ENCODE data around the gene HPCAL4. TPM values are rescaled to one million over a fixed set of nuclear protein-coding genes. Genes with fewer than 3 reads are reported as not detected.

HPCAL4 gene
- total RNA-seq, 1 experiment from 2014 or later: 0.15 TPM

DNA sequence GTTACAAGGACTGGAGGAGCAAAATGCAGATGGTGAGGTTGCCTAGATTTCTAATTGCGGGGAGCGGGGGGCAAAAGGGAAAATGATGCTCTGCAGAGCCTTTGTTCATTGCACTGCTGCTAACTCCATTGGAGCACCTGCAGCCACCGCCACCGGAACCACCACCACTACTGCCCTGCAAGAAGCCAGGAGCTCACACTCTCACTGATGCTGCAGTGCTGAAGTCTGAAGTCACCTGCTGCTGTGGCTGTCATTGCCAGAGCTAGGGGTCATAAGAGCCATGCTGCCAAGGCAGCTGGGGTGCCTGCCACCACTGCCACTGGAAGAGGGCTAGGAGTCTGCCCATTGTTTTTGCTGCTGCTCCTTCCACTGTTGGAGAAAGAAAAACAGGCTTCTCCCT, 7.3 kb upstream of the HPCAL4 start:
- Histone ChIP-seq H3K79me2 (ENCODE audit: low read length) (no peaks in the 10 kb centered on the region), H3K4me2 (ENCODE audit: low read depth, low read length, poor library complexity, severe bottlenecking) (no peak overlapping the region), H3K4me1 (ENCODE audit: low read length) (no peaks in the 10 kb centered on the region), H2AFZ (ENCODE audit: low read length) (no peak overlapping the region), H3K9ac (ENCODE audit: low read length) (no peak overlapping the region), H4K20me1 (ENCODE audit: insufficient read depth, low read depth, low read length) (no peaks in the 10 kb centered on the region), H3K27ac (ENCODE audit: low read length) (no peak overlapping the region), H3K9me3 (ENCODE audit: low read length) (no peaks in the 10 kb centered on the region), H3K4me3 (ENCODE audit: low read length) (no peak overlapping the region), H3K9me2 (replicated peaks; ENCODE audit: insufficient read depth, low read length) (no peaks in the 10 kb centered on the region), H3K27me3 (ENCODE audit: low read length) (no peaks in the 10 kb centered on the region), H3K36me3 (ENCODE audit: insufficient read depth, low read length) (no peaks in the 10 kb centered on the region)
- DNase-seq: no peak

DNA sequence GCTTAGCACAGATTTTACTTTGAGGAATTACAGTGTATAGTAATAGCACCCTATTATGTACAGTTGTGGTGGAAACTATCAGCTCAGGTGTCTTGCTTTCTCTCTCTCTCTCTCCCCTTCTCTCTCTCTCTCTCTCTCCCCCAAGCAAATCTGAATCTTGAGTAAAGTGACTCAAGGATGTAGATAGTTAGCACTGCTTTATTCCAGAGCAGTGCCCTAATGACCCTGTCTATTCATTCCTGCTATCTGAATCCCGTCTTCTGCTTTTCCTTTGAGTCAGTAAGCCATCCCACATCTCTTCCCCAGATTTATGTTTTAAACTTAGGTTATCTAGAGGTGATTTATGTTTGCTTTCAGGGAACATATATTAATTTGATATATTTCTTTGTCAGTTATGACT, 5.2 kb upstream of the HPCAL4 start:
- Histone ChIP-seq H3K4me3 (ENCODE audit: low read length) (no peak overlapping the region), H3K36me3 (ENCODE audit: insufficient read depth, low read length) (no peaks in the 10 kb centered on the region), H3K9me3 (ENCODE audit: low read length) (no peaks in the 10 kb centered on the region), H3K4me2 (ENCODE audit: low read depth, low read length, poor library complexity, severe bottlenecking) (no peak overlapping the region), H3K9ac (ENCODE audit: low read length) (no peak overlapping the region), H2AFZ (ENCODE audit: low read length) (no peak overlapping the region), H3K4me1 (ENCODE audit: low read length) (peaks cover 2% of the 10 kb centered on the region; the same call in 1 of the 2 replicates), H3K9me2 (replicated peaks; ENCODE audit: insufficient read depth, low read length) (no peaks in the 10 kb centered on the region), H4K20me1 (ENCODE audit: insufficient read depth, low read depth, low read length) (no peaks in the 10 kb centered on the region), H3K27me3 (ENCODE audit: low read length) (no peaks in the 10 kb centered on the region), H3K79me2 (ENCODE audit: low read length) (no peaks in the 10 kb centered on the region), H3K27ac (ENCODE audit: low read length) (no peak overlapping the region)
- no peak for DNase-seq

DNA sequence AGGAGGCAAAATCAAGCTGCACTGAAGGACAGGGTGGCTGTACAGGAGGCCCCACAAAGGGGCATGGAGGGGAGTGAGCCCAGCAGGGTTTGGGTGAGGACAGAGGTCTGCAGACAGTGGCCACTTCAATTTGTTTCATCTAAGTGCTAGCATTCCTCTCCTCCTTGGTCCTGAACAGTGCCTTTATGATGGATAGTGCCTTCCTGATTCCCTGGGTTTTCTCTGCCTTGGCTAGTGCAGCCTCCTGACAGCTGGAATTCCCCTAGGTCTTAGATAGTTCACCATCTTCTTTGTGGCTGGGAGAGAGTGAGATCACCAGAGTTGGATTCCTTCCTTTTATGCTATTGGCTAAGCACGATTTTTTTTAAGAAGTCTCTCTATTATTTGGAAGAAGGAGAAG, 3.8 kb upstream of the HPCAL4 start:
- 0 out of 2 replicates have a peak, but pooled peaks cover 4% of the 10 kb centered on the region for H4K20me1 ChIP-seq (ENCODE audit: insufficient read depth, low read depth, low read length)
- H3K79me2 ChIP-seq (ENCODE audit: low read length): no peaks in the 10 kb centered on the region
- H3K9me2 ChIP-seq (replicated peaks; ENCODE audit: insufficient read depth, low read length): no peaks in the 10 kb centered on the region
- no peaks in the 10 kb centered on the region for H3K36me3 ChIP-seq (ENCODE audit: insufficient read depth, low read length)
- H3K27ac ChIP-seq (ENCODE audit: low read length): no peak overlapping the region
- H3K27me3 ChIP-seq (ENCODE audit: low read length): no peaks in the 10 kb centered on the region
- no peak overlapping the region for H3K9ac ChIP-seq (ENCODE audit: low read length)
- no peak overlapping the region for H3K4me3 ChIP-seq (ENCODE audit: low read length)
- H3K4me1 ChIP-seq (ENCODE audit: low read length): peaks cover 4% of the 10 kb centered on the region; the same call in 1 of the 2 replicates
- no peak for DNase-seq
- no peaks in the 10 kb centered on the region for H3K9me3 ChIP-seq (ENCODE audit: low read length)
- H3K4me2 ChIP-seq (ENCODE audit: low read depth, low read length, poor library complexity, severe bottlenecking): no peak overlapping the region
- H2AFZ ChIP-seq (ENCODE audit: low read length): no peak overlapping the region

DNA sequence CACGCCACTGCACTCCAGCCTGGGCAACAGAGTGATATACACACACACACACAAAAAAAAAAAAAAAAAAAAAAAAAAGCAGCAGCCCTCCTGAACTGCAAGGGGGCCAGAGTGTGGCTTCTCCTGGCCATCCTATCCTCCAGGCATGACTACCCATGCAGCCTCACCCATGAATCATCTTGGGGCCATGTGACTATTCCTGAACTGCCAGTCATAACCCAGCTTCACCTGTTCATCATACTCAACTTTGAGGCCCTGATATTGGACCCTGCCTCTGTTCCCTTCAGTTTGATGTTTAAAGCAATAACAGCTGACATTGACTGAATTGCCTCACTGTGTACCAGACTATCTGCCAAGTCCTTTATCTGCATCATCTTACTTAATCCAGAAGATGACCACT, 2.8 kb upstream of the HPCAL4 start:
- DNase-seq: no peak
- no peaks in the 10 kb centered on the region for H3K9me2 ChIP-seq (replicated peaks; ENCODE audit: insufficient read depth, low read length)
- no peaks in the 10 kb centered on the region for H3K79me2 ChIP-seq (ENCODE audit: low read length)

DNA sequence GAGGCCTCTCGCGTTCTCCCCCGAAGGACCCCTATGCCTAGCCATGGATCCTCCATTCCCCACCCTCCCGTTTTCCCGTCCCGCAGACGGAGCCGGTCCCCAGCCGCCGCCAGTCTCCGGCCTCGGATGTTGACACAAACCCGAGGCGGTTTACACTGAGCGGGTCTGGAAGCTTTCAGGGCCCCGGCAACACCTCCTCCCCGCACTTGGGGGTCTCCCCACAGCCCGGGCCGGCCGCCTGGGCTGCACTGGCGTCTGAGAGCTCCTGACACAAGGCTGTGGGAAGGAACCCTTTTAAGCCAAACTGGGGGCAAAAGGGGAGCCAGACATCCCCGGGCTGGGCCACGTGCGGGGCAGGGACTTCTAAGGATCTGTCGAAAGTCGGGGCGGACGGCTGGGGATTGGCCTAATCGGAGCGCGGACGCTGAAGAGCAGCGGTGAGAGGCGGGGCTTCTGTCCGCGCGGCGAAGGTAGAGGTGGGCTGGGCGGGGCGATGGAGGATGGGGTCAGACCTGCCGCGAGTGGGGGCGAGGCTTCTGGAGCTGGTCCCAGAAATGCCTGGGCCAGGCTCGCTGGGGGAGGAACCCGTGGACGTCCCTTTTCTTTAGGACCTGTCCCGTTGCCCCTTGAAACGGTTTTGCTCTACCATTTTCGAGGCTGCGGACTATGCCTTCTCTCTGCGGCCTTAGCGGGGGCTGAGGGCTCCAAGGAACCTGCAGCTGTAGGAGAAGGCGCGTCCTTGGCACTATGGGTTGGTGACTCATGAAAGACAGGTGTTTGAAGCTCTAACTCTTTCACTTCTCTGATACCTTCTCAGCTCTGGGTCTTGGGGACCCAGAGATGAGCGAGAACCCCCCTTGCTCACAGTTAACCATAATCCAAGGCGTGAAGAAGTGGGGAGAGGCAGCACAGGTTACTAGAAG, 1.2 kb upstream of the HPCAL4 start:
- H3K9me2 ChIP-seq (replicated peaks; ENCODE audit: insufficient read depth, low read length): no peaks in the 10 kb centered on the region
- H3K27me3 ChIP-seq (ENCODE audit: low read length): no peaks in the 10 kb centered on the region
- H3K4me3 ChIP-seq (ENCODE audit: low read length): no peak overlapping the region
- DNase-seq: no peak
- H3K4me2 ChIP-seq (ENCODE audit: low read depth, low read length, poor library complexity, severe bottlenecking): no peak overlapping the region
- H3K9ac ChIP-seq (ENCODE audit: low read length): no peak overlapping the region
- no peak overlapping the region for H3K27ac ChIP-seq (ENCODE audit: low read length)
- no peak overlapping the region for H2AFZ ChIP-seq (ENCODE audit: low read length)
- H3K79me2 ChIP-seq (ENCODE audit: low read length): no peaks in the 10 kb centered on the region
- H3K4me1 ChIP-seq (ENCODE audit: low read length): peaks cover 4% of the 10 kb centered on the region; the same call in 1 of the 2 replicates
- no peaks in the 10 kb centered on the region for H3K9me3 ChIP-seq (ENCODE audit: low read length)
- H4K20me1 ChIP-seq (ENCODE audit: insufficient read depth, low read depth, low read length): 0 out of 2 replicates have a peak, but pooled peaks cover 4% of the 10 kb centered on the region
- no peaks in the 10 kb centered on the region for H3K36me3 ChIP-seq (ENCODE audit: insufficient read depth, low read length)

More for the DNA sequence above, 2.8 kb upstream of the HPCAL4 start:
- H3K36me3 ChIP-seq (ENCODE audit: insufficient read depth, low read length): no peaks in the 10 kb centered on the region
- no peaks in the 10 kb centered on the region for H3K27me3 ChIP-seq (ENCODE audit: low read length)
- no peaks in the 10 kb centered on the region for H3K9me3 ChIP-seq (ENCODE audit: low read length)
- H3K27ac ChIP-seq (ENCODE audit: low read length): no peak overlapping the region
- H4K20me1 ChIP-seq (ENCODE audit: insufficient read depth, low read depth, low read length): 0 out of 2 replicates have a peak, but pooled peaks cover 4% of the 10 kb centered on the region
- H2AFZ ChIP-seq (ENCODE audit: low read length): no peak overlapping the region
- no peak overlapping the region for H3K4me2 ChIP-seq (ENCODE audit: low read depth, low read length, poor library complexity, severe bottlenecking)
- peaks cover 4% of the 10 kb centered on the region; the same call in 1 of the 2 replicates for H3K4me1 ChIP-seq (ENCODE audit: low read length)
- no peak overlapping the region for H3K9ac ChIP-seq (ENCODE audit: low read length)
- H3K4me3 ChIP-seq (ENCODE audit: low read length): no peak overlapping the region

DNA sequence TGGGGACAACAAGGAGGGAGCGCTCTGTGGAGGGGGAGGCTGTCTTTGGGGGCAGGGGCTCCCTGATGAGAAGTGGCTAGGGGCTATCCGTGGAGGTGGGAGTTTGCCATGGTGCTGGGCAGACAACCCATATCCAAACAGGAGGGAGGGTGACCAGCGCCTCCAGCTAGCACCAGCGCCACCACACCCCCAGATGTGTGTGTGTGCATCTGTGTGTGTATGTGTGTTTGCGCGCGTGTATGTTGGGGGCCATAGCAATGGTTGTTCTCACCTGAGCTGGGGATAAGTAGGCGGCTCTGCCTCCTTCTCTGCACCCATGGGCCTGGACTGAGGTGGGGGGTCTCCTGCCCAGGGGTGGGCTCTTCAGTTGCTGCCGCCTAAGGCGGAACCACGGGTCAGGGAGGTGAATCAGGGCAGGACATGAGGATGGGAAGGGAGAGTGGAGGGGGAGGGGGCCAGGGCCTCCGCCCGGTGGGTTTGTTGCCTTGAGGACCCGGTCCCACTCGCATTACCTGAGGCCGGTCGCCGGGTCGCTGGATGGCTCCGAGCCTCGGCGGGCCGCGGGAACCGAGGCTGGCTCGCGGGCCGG, 345 bp downstream of the HPCAL4 start:
- DNase-seq: no peak
- no peak overlapping the region for H2AFZ ChIP-seq (ENCODE audit: low read length)

DNA sequence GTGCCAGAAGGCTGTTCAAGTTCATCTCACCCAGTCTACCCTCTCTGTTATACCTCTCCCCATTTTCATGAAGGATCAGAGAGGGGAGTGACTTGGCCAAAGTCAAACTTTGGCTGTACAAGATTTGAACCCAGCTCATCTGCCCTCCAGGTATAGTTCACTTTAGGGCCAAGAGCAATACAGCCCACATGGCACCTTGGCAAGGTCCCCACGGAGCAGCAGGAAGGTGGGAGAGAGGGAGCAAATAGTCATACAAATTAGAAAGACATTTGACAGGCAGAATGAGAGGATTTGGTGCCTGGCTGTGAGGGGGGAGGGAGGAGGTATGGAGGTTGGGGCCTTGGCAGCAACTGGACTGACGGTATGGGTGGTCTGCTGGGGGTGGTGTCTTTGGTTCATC, 1.0 kb downstream of the HPCAL4 start:
- H3K9me3 ChIP-seq (ENCODE audit: low read length): no peaks in the 10 kb centered on the region
- H3K4me3 ChIP-seq (ENCODE audit: low read length): no peak overlapping the region
- 0 out of 2 replicates have a peak, but pooled peaks cover 4% of the 10 kb centered on the region for H4K20me1 ChIP-seq (ENCODE audit: insufficient read depth, low read depth, low read length)
- no peak overlapping the region for H3K9ac ChIP-seq (ENCODE audit: low read length)
- H3K9me2 ChIP-seq (replicated peaks; ENCODE audit: insufficient read depth, low read length): no peaks in the 10 kb centered on the region
- DNase-seq: no peak
- no peak overlapping the region for H3K27ac ChIP-seq (ENCODE audit: low read length)
- H3K79me2 ChIP-seq (ENCODE audit: low read length): no peaks in the 10 kb centered on the region
- no peak overlapping the region for H2AFZ ChIP-seq (ENCODE audit: low read length)
- H3K4me1 ChIP-seq (ENCODE audit: low read length): peaks cover 4% of the 10 kb centered on the region; the same call in 1 of the 2 replicates
- H3K27me3 ChIP-seq (ENCODE audit: low read length): no peaks in the 10 kb centered on the region
- H3K36me3 ChIP-seq (ENCODE audit: insufficient read depth, low read length): no peaks in the 10 kb centered on the region
- H3K4me2 ChIP-seq (ENCODE audit: low read depth, low read length, poor library complexity, severe bottlenecking): no peak overlapping the region

More for the DNA sequence above, 345 bp downstream of the HPCAL4 start:
- Histone ChIP-seq H3K4me2 (ENCODE audit: low read depth, low read length, poor library complexity, severe bottlenecking) (peak overlapping the region; percentile 61), H3K27ac (ENCODE audit: low read length) (no peak overlapping the region), H3K9me2 (replicated peaks; ENCODE audit: insufficient read depth, low read length) (no peaks in the 10 kb centered on the region), H3K79me2 (ENCODE audit: low read length) (no peaks in the 10 kb centered on the region), H3K9ac (ENCODE audit: low read length) (peak overlapping the region; percentile 48; the same call in 1 of the 2 replicates), H3K4me3 (ENCODE audit: low read length) (peak overlapping the region; percentile 36; the same call in 1 of the 2 replicates), H3K4me1 (ENCODE audit: low read length) (peaks cover 4% of the 10 kb centered on the region; the same call in 1 of the 2 replicates), H3K9me3 (ENCODE audit: low read length) (no peaks in the 10 kb centered on the region), H3K36me3 (ENCODE audit: insufficient read depth, low read length) (no peaks in the 10 kb centered on the region), H4K20me1 (ENCODE audit: insufficient read depth, low read depth, low read length) (0 out of 2 replicates have a peak, but pooled peaks cover 4% of the 10 kb centered on the region), H3K27me3 (ENCODE audit: low read length) (no peaks in the 10 kb centered on the region)

DNA sequence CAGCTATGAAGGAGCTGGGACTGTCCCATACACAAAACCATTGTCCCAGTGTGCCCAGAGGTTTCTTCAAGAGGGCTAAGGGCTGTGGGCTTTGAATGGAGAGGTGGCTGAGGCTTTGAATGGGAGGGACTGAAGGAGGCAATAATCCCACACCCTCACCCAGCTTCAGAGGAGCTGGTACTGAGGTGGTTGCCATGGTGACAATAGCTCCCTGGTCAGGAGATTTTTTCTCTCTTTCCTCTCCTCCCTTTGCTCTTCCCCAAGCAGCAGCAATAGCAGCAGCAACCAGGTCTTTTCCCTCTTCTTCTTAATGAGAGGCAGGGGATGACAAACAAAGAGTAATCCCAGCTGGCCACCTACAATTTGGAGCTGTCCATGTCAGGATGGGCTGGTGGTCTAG, 1.6 kb downstream of the HPCAL4 start:
- no peak overlapping the region for H3K4me2 ChIP-seq (ENCODE audit: low read depth, low read length, poor library complexity, severe bottlenecking)
- H3K27ac ChIP-seq (ENCODE audit: low read length): no peak overlapping the region
- peaks cover 4% of the 10 kb centered on the region; the same call in 1 of the 2 replicates for H3K4me1 ChIP-seq (ENCODE audit: low read length)
- no peaks in the 10 kb centered on the region for H3K9me2 ChIP-seq (replicated peaks; ENCODE audit: insufficient read depth, low read length)
- DNase-seq: no peak
- H3K79me2 ChIP-seq (ENCODE audit: low read length): no peaks in the 10 kb centered on the region
- H2AFZ ChIP-seq (ENCODE audit: low read length): no peak overlapping the region
- no peak overlapping the region for H3K9ac ChIP-seq (ENCODE audit: low read length)
- no peaks in the 10 kb centered on the region for H3K9me3 ChIP-seq (ENCODE audit: low read length)
- no peak overlapping the region for H3K4me3 ChIP-seq (ENCODE audit: low read length)
- 0 out of 2 replicates have a peak, but pooled peaks cover 4% of the 10 kb centered on the region for H4K20me1 ChIP-seq (ENCODE audit: insufficient read depth, low read depth, low read length)
- no peaks in the 10 kb centered on the region for H3K36me3 ChIP-seq (ENCODE audit: insufficient read depth, low read length)
- H3K27me3 ChIP-seq (ENCODE audit: low read length): no peaks in the 10 kb centered on the region
